GM19455 (cell line): ENCODE data around the gene BCAT1.
"Not testable (repeated sequence)": the region's sequence is repeated elsewhere in the genome, so short reads cannot be mapped to it uniquely, and the experiment has no call there.

ENCODE experiments used
- ATAC-seq: cut with Tn5 transposase; IDR thresholded peaks from one replicate; pipeline ENCODE4 v1.9.1; 2021; ENCODE audit not compliant: unreplicated experiment

BCAT1 gene

GRCh38 chr12:24928533-24929306 is 20.2 kb downstream of the BCAT1 start:
- ATAC-seq = not testable (repeated sequence)

DNA sequence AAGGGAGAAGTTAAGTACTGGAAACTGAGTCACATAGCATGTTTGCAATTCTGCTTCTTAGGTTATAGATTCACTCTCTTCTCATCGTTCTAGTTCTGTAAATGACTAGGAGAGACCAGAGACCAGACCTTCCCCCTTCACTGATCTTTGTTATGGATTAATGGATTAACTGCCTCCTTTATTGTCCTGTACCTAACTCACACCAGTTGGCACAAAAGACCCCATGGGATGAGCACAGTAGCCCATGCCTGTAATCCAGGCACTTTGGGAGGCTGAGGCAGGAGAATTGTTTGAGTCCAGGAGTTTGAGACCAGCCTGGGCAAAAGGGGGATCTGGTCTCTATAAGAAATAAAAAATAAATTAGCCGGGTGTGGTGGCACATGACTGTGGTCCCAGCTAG is 20.8 kb downstream of the BCAT1 start:
- no peak for ATAC-seq

- not testable (repeated sequence) for ATAC-seq
Measured at GRCh38 chr12:24926080-24926479, 22.8 kb downstream of the BCAT1 start.

DNA sequence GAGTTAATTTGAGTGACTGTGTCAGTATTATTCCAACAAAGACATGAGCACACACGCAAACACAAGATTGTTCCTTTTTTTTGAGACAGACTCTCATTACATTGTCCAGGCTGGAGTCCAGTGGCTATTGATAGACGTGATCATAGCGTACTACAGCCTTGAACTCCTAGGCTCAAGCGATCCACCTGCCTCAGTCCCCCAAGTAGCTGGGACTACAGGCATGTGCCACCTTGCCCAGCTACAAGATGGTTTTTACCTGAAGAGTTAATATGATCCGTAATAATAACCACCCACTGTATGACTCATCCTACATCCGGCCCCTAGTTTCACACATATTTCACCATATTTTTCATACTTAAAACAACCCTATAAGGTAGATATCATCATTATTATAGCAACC is 26.8 kb downstream of the BCAT1 start:
- ATAC-seq = no peak

DNA sequence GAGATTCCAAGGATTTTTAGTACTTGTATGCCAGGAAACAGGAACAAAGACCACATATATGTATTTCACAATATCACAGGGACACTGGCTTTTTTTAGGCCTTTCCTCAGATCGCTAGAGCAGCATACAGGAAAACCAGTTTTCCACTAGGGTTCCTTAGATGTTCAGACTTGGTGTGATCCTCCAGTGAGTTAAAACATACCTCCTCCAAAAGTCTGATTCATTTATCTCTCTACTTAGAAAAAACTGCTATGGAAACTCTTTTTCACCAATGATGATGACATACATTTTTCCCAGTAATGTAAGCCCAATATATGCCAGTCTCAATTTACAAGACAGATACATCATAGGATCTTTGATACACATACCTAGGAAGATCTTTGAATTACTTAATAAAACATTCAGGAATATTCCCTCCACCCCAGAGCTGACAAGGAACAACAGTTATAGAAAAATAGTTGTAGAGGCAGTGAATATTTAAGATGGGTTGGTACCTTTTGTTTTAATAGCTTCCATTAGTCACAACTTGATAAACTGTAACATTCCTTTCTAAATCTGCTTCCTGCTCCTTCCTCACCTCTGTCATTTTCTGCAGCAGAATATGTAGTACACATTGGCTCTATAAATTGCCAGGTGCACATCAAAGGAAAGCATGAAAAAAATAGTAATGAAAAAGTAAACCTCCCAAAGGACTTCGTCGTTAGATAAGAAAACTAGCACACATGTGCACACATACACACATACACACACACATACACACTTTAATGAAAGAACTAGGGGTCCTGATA is 27.5 kb downstream of the BCAT1 start:
- ATAC-seq = no peak

DNA sequence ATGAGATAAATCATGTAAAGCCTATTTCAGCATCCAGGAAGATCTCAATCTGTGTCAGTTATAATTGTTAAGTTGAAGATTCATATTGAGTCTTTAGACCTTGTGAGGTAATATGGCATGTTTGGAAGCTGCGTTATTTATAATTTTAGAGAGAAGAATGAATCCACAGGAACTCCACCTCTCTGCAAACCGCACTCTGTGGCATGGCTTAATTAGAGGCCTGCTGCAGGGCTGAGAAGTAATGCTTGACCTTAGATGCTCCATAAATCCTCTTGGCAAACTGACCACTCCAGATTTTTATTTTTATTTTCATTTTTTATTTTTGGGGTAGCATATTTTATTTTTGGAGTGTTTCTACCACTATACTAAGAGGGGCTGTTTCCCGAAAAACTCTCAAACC is 28.8 kb downstream of the BCAT1 start:
- no peak for ATAC-seq

GRCh38 chr12:24919346-24920001 is 29.4 kb downstream of the BCAT1 start:
- ATAC-seq = no peak

GRCh38 chr12:24918596-24918995 is 30.3 kb downstream of the BCAT1 start:
- ATAC-seq = no peak

- ATAC-seq = no peak
Measured at GRCh38 chr12:24915501-24915900, 33.4 kb downstream of the BCAT1 start.

DNA sequence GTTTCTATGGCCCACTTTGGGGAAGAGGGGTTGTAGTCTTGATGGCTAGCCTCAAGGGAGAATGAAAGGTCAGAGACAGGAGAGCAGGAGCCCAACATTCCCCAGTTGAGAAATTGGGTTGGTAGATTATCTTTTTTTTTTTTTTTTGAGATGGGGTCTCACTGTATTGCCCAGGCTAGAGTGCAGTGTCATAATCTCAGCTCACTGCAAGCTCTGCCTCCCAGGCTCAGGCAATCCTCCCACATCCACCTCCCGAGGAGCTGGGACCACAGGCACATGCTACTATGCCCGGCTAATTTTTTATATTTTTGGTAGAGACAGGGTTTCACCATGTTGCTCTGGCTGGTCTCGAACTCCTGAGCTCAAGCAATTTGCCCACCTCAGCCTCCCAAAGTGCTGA is 34.9 kb downstream of the BCAT1 start:
- no peak for ATAC-seq

GRCh38 chr12:24913130-24913529 is 35.8 kb downstream of the BCAT1 start:
- no peak for ATAC-seq

GRCh38 chr12:24911271-24911791 is 37.6 kb downstream of the BCAT1 start:
- no peak for ATAC-seq

GRCh38 chr12:24910192-24910591 is 38.7 kb downstream of the BCAT1 start:
- ATAC-seq = not testable (repeated sequence)

GRCh38 chr12:24909667-24910066 is 39.2 kb downstream of the BCAT1 start:
- no peak for ATAC-seq

DNA sequence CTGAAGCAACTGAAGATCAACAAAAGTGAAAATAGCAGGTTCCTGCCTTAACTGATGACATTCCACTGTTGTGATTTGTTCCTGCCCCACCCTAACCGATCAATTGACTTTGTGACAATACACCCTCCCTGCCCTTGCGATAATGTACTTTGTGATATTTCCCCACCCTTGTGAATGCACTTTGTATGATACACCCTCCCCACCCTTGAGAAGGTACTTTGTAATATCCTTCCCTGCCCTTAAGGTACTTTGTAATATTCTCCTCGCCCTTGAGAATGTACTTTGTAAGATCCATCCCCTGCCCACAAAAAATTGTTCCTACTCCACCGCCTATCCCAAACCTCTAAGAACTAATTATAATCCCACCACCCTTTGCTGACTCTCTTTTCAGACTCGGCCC is 41.4 kb downstream of the BCAT1 start:
- ATAC-seq = no peak

GRCh38 chr12:24906141-24906540 is 42.8 kb downstream of the BCAT1 start:
- ATAC-seq = no peak

GRCh38 chr12:24905431-24905830 is 43.5 kb downstream of the BCAT1 start:
- no peak for ATAC-seq

GRCh38 chr12:24904871-24905270 is 44.0 kb downstream of the BCAT1 start:
- no peak for ATAC-seq

DNA sequence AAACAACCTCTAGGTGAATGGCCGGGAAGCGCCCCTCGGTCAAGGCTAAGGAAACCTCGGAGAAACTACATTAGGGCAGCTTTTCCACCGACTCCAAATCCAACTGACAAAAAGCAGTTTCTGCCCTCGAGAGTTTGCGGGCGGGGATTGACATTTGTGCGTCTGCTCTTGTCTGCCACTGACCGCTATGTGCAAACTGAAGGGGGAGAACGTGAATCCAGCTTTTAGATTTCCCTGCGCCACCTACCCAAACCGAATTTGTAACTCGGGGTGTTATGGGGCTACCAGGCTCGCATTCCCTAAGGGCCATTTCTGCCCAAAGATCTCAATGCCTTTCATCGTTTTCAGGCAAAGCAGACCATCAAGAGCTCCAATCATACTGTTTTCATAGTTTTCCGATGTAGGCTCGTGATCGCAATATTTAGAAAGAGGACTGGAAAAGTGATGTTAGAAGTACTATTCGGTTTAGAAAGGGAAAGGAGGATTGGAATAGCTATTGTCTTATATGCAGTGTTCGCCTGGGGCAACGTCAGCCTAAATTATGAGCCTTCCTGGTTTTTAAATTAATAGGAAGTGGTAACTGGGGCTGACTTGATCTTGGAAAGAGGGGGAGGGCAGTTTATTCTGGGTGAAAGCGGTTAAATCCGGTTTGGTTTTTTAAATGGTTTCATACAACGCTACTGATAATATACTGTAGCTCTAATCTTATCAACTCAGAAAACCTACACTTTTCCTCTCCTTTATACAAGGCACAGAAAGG is 45.4 kb downstream of the BCAT1 start:
- ATAC-seq = no peak

DNA sequence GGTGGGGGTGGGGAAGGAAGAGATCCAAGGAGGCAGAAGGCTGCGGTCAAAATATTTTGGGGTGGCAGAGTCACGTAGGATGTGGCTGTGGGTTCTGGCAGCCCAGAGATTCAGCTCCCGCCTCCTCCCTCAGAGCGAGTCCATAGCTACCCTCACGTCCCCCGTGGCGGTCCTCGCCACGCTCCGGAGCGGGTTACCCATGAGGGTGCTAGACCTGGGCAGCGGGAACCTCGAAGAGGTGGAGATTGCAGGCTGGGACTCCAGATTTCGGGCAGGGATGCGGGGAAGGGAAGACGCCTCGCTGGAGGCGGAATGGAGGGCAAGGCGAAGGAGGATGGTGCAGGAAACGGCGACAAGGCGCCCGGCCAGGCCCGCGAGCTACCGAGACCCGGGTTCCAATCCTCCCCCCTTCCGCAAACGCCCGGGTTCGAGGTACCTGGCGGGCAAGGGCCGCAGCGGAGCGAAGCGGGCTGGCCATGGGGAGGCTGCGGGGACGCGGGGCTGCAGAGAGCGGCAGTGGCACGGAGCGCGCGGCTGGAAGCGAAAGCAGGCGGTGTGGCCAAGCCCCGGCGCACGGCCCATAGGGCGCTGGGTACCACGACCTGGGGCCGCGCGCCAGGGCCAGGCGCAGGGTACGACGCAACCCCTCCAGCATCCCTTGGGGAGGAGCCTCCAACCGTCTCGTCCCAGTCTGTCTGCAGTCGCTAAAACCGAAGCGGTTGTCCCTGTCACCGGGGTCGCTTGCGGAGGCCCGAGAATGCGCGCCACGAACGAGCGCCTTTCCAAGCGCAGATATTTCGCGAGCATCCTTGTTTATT is 46.2 kb downstream of the BCAT1 start:
- ATAC-seq = no peak
